GM18867 (cell line): ENCODE results near the gene GTF3C1.
"Not testable (repeated sequence)": the region's sequence is repeated elsewhere in the genome, so short reads cannot be mapped to it uniquely, and the experiment has no call there.

ENCODE experiments used
- ATAC-seq: cut with Tn5 transposase; IDR thresholded peaks from one replicate; pipeline ENCODE4 v1.9.1; 2021; ENCODE audit warnings: mild to moderate bottlenecking, moderate library complexity; ENCODE audit not compliant: unreplicated experiment

The GTF3C1 gene

GRCh38 chr16:27448532-27449433 is 100.9 kb downstream of the GTF3C1 start:
- no peak for ATAC-seq

- ATAC-seq: no peak
Observed at GRCh38 chr16:27447301-27447700, 102.4 kb downstream of the GTF3C1 start.

- ATAC-seq: no peak
Observed at GRCh38 chr16:27446721-27447120, 103.0 kb downstream of the GTF3C1 start.

GRCh38 chr16:27445502-27446175 is 104.1 kb downstream of the GTF3C1 start:
- ATAC-seq: no peak

GRCh38 chr16:27444470-27444869 is 105.2 kb downstream of the GTF3C1 start:
- no peak for ATAC-seq

- no peak for ATAC-seq
Observed at GRCh38 chr16:27444015-27444414, 105.7 kb downstream of the GTF3C1 start.

- no peak for ATAC-seq
Observed at GRCh38 chr16:27441998-27442397, 107.7 kb downstream of the GTF3C1 start.

GRCh38 chr16:27441276-27441675 is 108.4 kb downstream of the GTF3C1 start:
- ATAC-seq: no peak

- ATAC-seq: no peak
Observed at GRCh38 chr16:27439271-27440018, 110.3 kb downstream of the GTF3C1 start.

GRCh38 chr16:27437946-27438345 is 111.8 kb downstream of the GTF3C1 start:
- ATAC-seq: no peak

- ATAC-seq: no peak
Observed at GRCh38 chr16:27436921-27437650, 112.6 kb downstream of the GTF3C1 start.

GRCh38 chr16:27436065-27436464 is 113.6 kb downstream of the GTF3C1 start:
- no peak for ATAC-seq

- ATAC-seq: not testable (repeated sequence)
Observed at GRCh38 chr16:27435146-27435545, 114.6 kb downstream of the GTF3C1 start.

- ATAC-seq: no peak
Observed at GRCh38 chr16:27434141-27435051, 115.3 kb downstream of the GTF3C1 start.

- ATAC-seq: no peak
Observed at GRCh38 chr16:27433636-27434035, 116.1 kb downstream of the GTF3C1 start.

- ATAC-seq: not testable (repeated sequence)
Observed at GRCh38 chr16:27433191-27433590, 116.5 kb downstream of the GTF3C1 start.

- ATAC-seq: no peak
Observed at GRCh38 chr16:27432558-27432957, 117.2 kb downstream of the GTF3C1 start.

- ATAC-seq: no peak
Observed at GRCh38 chr16:27431773-27432532, 117.8 kb downstream of the GTF3C1 start.

GRCh38 chr16:27430923-27431484 is 118.7 kb downstream of the GTF3C1 start:
- ATAC-seq: no peak
